IPS-18c (cell line): Measurements from ENCODE around the gene RASSF5.

Source experiments
- H3K4me3 ChIP-seq: 2 replicates; pipeline ENCODE4 v1.7.0; 2013; ENCODE audit warnings: low read depth, mild to moderate bottlenecking, low read length, moderate library complexity; ENCODE audit not compliant: insufficient read depth
- H3K9me3 ChIP-seq: one replicate; pipeline ENCODE4 v1.6.1; 2013; ENCODE audit warnings: mild to moderate bottlenecking, low read length, moderate library complexity; ENCODE audit not compliant: control insufficient read depth, insufficient read depth

The RASSF5 gene

DNA sequence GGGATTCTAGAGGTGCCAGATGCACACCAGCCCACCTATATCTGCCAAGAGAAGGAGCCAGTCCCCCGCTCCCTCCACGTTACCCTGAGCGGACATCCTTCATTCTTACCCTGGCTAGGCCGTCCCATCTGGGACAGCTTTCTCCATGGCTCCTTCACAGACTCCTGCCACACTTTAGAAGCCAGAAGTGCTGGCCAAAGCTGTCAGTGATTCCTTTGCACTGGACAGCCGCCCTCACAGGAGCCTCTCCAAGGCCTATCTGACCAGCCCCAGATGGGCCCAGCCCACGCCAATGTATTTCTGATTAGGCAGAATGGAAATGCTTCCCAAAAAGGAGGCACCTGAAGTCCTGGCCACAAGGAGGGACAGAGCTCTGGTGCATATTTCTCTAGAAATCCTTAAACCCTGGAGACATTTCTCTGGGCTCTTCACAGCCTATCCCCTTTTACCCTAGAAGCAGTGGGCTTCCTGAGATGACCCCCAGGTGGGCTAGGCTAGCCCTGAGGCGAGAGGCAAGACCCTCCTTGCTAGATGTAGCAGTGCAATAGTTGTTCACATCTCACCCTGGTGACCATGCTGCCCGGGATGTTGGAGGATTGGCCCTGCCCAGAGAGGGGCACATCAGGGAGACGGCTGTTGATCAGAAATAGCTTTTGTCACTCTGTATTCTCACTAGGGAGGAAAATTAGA lies 44.1 kb downstream of the RASSF5 start:
- Histone ChIP-seq H3K9me3 (no peaks in the 10 kb centered on the region), H3K4me3 (no peak overlapping the region)

DNA sequence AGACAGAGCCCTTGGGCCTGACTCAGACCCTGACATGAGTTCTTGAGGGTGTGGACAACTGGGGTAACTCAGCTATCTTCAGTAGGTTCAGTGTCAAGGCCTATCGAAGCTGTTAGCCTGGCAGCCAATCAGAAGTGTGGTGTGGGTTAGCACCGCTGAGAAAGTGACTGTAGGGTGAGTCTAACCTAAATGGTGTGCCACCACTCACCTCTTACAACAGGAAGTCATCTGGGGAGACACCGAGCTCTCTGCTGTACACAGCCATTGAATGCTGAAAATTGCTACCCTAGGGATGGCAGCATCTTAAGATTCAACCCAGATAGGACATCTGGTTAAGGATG lies 44.6 kb downstream of the RASSF5 start:
- no peak overlapping the region for H3K4me3 ChIP-seq
- no peaks in the 10 kb centered on the region for H3K9me3 ChIP-seq

DNA sequence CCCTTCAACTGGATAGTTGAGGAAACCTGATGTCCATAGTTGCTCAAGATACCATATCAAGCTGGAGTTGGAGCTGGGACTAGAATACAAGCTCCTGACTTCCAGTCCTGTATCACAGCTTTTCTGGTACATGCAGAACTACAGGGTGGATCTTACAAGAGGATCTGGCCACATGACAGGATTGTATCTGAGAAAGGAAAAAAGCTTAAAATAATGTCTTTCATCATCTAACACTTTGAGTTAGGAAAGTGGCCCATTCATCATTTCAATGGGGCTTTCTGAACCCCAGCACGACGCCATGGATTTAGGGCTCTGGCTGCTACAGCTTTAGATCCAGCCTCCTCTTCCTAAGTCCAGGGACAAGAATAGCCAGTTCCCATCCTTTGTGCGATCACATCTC lies 46.9 kb downstream of the RASSF5 start:
- no peak overlapping the region for H3K4me3 ChIP-seq
- no peaks in the 10 kb centered on the region for H3K9me3 ChIP-seq

DNA sequence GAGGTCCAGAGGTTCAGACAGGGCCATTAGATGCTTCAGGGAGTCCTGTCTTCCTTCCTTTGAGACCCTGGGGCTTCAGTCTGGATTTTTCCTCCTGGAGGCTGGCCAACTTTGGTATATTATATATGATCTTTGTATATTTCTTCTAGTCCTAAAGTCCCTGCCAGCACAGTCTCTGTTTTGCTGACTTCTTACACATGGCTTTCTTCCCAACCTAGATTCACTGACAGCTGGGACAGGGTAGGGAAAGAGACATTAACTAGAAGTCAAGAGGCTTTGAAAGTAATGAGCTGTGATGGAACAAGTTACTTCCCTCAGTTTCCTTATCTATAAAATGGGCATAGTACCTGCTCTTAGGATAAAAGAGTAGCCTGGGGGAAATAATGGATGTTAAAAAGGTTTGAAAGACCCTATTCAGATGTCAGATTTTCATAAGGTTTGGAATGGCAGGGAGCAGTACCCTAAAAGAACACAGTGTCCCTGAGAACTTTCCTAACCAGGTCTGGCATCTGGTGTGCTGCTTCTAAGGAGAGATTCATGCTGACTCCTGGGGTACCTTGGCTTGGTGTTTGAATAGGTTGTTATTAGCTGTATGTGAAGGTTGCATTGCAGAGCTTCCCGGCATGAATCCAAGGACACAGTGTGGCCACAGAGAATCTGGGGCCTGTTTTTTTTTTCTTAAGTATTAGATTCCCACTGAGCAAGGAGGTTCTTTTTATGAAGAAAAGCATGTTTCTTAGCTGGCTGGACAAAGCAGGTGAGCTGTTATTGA lies 47.6 kb downstream of the RASSF5 start:
- Histone ChIP-seq H3K9me3 (no peaks in the 10 kb centered on the region), H3K4me3 (no peak overlapping the region)

DNA sequence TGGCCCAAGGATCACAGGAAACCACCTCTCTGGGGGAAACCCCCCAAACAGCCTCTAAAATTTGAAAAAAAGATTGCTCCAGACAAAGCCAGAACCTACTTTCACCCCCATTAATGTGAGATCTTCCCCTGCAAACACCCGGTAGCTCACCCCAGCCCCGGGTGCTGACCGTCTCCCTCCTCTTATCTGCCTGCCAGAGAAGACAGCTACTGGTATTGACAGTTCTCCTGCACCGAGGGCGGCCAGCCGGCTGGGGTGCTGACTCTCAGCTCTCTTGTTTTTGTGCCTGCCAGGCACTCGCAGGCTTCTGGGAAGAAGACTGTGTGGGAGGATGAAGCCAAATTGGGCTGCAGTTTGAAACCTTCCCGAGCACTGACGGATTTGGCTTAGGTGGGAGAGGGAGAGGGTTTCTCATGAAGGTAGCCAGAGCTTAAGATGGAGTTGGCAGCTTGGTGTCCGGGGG lies 48.2 kb downstream of the RASSF5 start:
- H3K9me3 ChIP-seq: no peaks in the 10 kb centered on the region
- no peak overlapping the region for H3K4me3 ChIP-seq

DNA sequence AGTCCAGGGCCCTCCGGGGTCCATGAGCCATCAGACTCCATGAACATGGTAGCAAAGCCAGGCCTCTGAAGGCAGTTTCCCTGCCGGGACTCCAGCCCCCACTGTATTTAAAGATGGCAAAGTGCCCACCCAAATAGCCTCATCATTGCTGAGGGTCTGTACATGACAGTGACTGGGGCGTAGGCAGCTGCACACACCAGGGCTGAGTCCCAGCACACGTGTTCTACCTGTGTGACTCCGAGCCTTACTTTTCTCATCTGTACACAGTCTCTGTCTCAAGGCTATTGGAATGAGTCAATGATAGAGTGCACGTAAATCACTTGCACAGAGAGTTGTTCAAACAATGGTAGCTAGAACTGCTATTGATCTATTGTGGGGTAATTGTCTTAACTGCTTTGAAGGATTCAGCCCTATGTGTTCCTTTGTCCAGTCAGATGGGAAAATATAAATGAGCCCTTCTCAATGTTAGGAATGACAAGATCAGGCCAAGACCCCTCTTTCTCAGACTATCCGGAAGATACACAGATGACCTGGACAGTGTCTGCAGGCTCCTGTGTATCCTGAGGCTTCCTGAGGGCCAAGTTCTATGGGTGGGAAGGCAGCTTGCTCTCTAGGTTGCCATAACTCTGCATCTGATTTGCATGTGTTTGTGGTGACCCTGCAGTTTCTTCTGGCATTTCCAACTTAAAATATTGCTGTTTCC lies 48.9 kb downstream of the RASSF5 start:
- Histone ChIP-seq H3K4me3 (no peak overlapping the region), H3K9me3 (no peaks in the 10 kb centered on the region)

DNA sequence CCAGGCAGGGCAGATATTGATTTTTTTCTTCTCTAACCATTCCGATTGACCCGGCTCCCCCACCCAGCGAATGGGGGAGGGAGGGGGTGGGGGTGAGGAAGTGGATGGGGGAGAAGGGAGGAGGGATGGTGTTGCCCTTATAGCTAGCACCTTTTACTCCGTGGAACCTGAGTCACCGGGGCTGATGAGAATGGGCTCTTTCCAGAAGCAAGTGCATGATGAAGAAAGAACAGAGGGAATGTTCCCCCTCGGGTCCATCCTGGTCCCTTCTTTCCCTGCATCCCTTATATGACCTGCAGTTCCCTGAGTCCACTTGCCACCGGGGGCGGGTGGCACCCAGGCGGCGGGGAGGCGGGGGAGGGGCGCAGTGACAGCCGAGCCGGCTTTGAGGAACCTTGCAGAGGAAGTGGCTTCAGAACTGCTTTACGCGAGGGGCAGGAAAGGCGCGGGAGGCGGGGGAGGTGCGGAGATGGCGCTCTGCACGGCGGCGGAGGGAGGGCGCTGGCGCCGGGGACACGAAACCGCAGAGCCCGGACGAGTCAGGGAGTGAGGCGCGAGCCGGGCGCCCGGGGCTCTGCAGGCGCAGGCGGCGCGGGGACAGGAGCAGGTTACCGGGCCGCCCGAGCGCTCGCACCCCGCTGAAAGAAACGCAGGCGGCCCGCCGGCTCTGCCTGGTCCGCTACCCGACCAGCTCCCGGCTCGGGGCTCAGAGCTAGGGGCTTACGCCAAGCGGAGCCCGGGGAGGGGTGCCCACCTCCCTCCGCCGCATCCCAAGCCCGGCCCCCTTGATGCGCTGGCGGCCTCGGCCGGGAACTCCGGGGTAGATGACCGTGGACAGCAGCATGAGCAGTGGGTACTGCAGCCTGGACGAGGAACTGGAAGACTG lies 49.7 kb downstream of the RASSF5 start:
- peak overlapping the region; percentile 54 for H3K4me3 ChIP-seq
- H3K9me3 ChIP-seq: no peaks in the 10 kb centered on the region

DNA sequence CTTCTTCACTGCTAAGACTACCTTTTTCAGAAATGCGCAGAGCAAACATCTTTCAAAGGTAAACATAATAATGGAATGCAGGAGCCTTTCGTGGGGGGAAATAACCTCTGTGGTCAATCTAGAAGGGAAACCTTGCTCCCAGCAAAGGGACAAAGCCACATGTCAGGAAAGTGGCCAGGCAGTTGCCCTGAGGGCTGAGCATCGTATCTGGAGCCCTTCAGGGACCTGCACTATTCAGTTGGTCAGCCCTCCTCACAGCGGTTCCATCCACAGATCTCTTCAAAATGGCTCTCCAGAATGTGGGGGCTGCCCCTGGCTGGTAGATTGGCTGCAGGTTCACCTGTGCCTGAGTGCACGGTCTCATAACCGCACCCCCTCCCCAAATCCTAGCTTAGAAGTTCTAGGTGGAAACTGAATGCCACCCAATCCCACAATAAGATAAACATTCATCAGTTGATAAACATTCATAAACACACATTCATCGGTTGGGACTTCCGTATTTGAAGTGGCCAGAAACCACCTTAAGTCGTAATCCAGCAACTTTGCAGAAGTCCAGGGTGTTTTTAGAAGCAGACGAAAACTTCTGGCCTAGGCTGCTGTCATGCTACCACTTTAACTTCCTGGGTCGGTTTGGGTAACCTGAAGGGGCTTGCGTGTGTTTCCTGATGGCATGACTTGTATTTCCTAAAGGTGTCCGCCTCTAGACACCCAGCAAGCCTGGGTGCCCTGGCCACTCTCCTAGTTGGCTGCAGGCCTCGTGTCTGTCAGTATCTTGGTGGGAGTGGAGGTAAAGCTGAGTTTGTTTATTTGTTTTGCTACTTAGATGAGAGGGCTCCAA lies 50.5 kb downstream of the RASSF5 start:
- H3K4me3 ChIP-seq: peak overlapping the region; percentile 54; the same call in 1 of the 2 replicates
- H3K9me3 ChIP-seq: no peaks in the 10 kb centered on the region

DNA sequence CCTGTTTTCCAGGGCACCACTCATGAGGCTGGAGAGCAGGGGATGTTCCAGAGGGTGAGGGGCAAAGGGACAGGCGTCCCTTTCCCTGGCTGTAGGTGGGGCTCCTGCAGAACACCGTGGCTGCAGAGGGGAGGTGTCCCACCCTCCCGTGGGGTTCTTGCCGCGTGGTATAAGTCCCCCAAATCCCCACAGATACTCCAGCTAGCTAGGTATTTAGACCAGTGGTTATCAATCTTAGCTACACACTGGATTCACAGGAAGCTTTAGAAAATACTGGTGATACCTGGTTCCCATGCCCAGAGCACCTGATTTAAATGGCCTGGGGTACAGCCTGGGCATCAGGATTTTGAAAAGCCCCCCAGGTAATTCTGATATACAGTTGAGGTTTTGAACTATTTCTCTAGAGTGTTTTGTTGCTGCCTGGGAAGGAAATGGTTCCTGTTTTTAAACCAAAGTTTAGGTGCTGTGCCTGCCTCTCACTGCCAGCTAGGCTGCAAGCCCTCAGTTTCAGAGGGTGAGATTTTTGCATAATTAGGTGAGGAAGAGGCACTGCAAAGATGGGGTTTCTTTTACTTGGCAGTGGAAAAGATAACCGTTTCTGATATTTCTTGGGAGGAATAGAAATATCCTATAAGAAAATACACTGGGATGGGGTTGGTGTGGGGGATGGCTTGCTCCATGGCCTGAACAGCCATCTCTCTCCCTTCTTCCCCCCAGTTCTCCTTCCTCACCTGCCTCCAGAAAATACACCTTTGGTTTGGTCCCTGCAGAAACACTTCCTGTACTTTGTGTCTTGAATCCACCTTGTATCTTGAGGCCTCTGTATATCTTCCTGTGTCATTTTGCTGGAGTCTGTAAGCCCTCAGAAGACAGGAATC lies 51.7 kb downstream of the RASSF5 start:
- H3K9me3 ChIP-seq: no peaks in the 10 kb centered on the region
- H3K4me3 ChIP-seq: no peak overlapping the region

DNA sequence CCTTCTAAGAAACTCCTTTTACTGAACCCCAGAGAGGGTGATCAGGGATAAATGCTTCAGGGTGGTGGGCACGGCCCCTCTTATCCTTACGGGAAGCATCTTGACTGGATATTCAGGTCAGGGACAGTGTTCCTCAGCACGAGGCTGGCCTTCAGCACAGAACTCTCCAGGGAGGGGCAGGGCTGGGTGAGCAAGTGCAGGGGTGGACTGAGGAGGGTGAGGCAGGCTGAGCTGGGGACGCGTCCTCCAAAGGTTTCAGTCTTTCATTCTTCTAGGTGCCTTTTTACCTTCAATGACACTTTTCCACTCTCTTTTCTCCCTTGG lies 52.3 kb downstream of the RASSF5 start:
- no peak overlapping the region for H3K4me3 ChIP-seq

DNA sequence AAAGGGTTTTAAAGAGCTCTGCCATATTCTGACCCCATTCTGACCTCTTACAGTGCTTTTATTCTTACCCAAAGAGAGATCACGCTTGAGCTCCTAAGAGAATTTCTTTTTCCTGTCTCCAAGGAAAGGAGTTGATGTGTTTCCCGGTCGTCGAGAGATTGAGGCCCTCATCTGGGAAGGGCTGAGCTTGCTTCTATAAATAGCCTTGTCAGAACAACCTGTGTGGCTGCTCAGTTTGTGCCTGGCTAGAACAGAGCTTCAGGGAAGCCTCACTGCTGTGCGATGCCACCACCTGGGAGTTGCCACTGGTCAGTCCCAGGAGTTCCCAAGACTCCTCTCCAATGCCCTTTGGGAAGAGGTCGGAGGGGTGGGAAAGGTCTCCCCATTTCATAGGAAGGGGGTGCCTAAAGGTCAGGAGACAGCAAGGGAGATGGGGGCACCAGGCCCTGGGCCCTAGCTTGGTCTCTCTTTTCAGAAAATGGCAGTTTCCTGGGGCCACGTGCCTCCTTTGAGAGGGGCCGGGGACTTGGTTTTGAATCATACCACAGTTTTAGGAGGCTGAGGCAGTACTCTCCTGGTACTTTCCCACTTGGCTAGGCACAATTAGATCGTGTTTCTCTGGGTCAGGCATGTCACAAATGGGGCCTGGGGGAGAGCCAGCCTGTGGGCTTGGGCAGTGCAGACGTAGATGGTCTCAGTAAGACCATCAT lies 52.8 kb downstream of the RASSF5 start:
- H3K9me3 ChIP-seq: no peaks in the 10 kb centered on the region
- H3K4me3 ChIP-seq: no peak overlapping the region

More for the DNA sequence above, 52.3 kb downstream of the RASSF5 start:
- H3K9me3 ChIP-seq: no peaks in the 10 kb centered on the region

DNA sequence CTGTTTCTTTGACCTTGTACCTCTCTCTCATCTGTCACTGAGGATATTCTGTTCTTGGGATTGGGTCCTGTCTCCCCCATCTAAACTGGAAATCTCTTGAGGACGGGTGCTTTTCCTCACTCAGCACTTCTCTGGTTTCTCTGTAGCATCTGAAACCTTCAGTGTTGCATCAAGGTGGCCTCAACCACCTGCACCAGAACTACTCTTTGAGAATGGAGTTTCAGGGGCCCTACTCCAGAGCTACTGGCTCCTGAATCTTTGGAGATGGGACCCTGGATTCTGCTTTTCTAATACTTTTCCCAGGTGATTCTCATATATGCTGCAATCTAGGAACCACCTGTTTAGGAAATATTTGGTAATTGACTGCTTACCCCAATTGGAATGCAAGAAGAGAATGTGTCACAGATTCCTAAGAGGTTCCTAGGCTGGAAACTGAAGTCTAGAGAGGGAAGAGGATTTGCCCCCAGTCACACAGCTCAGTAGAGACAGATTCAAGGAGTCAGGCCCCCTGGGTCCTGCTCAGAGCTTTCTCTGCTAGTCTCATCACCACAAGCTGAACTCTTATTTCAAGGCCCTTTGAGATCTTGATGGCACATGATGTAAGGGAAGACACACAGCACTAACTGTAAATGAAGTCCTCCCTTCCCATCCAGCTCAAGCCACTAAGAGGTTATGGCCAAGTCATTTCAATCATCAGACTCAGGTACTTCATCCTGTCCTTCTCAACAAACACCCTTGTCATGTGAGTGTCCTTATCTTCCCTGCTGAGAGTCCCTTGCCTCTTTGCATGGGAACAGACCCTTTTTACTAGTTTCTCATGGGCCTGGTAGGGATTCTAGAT lies 56.3 kb downstream of the RASSF5 start:
- Histone ChIP-seq H3K4me3 (no peak overlapping the region), H3K9me3 (no peaks in the 10 kb centered on the region)

DNA sequence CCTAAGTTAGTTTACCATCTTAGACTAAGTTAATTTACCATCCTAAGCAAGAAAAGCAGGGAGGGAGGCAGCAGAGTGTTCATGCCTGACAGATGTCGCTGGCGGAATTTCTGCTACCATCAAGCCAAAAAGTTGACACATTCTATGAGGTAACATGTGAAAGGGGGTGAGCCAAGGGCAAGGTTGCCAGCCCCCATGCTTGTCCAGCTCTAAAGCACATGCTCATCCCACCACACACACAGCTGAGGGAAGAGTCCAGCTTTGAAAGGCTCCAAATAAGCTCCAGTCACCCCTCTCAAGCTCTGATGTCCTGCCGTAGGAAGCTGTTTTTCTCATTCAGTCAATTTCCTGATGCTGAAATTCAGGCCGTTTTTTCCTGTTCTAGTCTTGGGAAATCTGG lies 58.7 kb downstream of the RASSF5 start:
- Histone ChIP-seq H3K4me3 (no peak overlapping the region), H3K9me3 (no peaks in the 10 kb centered on the region)

DNA sequence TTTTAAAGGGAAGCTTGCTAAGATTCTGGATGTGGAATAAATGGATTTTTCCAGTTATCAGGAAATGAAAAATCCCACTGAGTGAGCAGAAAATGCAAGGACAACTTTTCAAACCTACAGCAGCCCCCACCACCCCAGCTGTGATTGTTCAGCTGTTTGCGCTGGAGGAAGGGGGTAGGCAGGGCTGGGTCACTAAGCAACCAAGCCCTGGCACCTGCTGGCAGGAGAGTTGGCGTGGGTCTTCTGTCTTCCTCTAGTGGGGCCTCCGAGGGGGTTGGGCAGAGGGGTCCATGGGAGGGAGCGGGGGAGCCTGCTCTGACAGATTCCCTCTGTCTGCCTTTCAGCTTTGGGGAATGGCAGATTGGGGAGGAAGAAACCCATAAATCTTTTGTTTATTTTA lies 59.7 kb downstream of the RASSF5 start:
- no peak overlapping the region for H3K4me3 ChIP-seq
- no peaks in the 10 kb centered on the region for H3K9me3 ChIP-seq
